GM12878 (cell line): Measurements from ENCODE around the gene CEP19. TPM values are rescaled to one million over a fixed set of nuclear protein-coding genes. Genes with fewer than 3 reads are reported as not detected.

ENCODE experiments used
- ATAC-seq: fragments of 200-7000 bp; cut with Tn5 transposase; 3 replicates; pipeline ENCODE4 v1.9.1; 2020; ENCODE audit warnings: mild to moderate bottlenecking, moderate library complexity
- BruUV-seq: library from RNA; stranded (reverse); fragments of 400-500 nt; replicated peaks from 2 replicates; lab custom pipeline; 2021; lab: Mats Ljungman, UMichigan
- CTCF ChIA-PET: fragments of 300-600 bp; sonication (Branson Sonifier 250); formaldehyde crosslinking; extraction: SDS; loops from one replicate; lab custom pipeline; 2021; ENCODE audit warnings: inconsistent platforms; lab: Yijun Ruan, JAX
- POLR2A ChIA-PET: fragments of 350-600 bp; formaldehyde crosslinking; extraction: SDS; loops from one replicate; lab custom pipeline; 2021; ENCODE audit warnings: inconsistent platforms; lab: Charles Lee
- RAD21 ChIA-PET: fragments of 300-600 bp; sonication (Branson Sonifier 250); formaldehyde crosslinking; loops from one replicate; lab custom pipeline; 2023; ENCODE audit warnings: antibody characterized with exemption; ENCODE audit not compliant: unreplicated experiment; lab: Charles Lee
- SMC1A ChIA-PET: fragments of 300-600 bp; sonication (Branson Sonifier 250); formaldehyde crosslinking; loops from one replicate; lab custom pipeline; 2023; ENCODE audit not compliant: unreplicated experiment, uncharacterized antibody; lab: Charles Lee
- DNase-seq: peaks from one replicate; pipeline ENCODE4 v3.0.0-alpha.2; 2011; ENCODE audit warnings: low read depth, low spot score
- FAIRE-seq: peaks from 3 replicates; lab custom pipeline; 2011; peaks lifted over from hg19 to GRCh38; lab: Jason Lieb, UNC
- H2AFZ ChIP-seq: 2 replicates; pipeline ENCODE4 v1.6.0; 2011; ENCODE audit warnings: low read depth, low read length, control low read depth; ENCODE audit not compliant: control insufficient read depth
- H3K27ac ChIP-seq: 2 replicates; pipeline ENCODE4 v1.5.1; 2011; ENCODE audit warnings: control low read depth; ENCODE audit not compliant: control insufficient read depth, insufficient read depth
- H3K27me3 ChIP-seq, 2 experiments: replicated peaks in 1 of 2; 2 replicates each; pipeline versions ENCODE4 v1.6.0 to v1.6.1; 2011; ENCODE audit warnings: low read length in 1 of 2; ENCODE audit not compliant: control insufficient read depth in 2 of 2, insufficient read depth in 2 of 2
- H3K36me3 ChIP-seq, 2 experiments: 2 replicates each; pipeline ENCODE4 v1.5.1; 2011; ENCODE audit warnings: low read length in 1 of 2; ENCODE audit not compliant: control insufficient read depth in 2 of 2, insufficient read depth in 2 of 2
- H3K4me1 ChIP-seq: 2 replicates; pipeline ENCODE4 v1.6.1; 2011; ENCODE audit warnings: mild to moderate bottlenecking, low read length, moderate library complexity, mixed read lengths; ENCODE audit not compliant: control insufficient read depth, insufficient read depth
- H3K4me2 ChIP-seq: 2 replicates; pipeline ENCODE4 v1.6.0; 2011; ENCODE audit warnings: control low read depth; ENCODE audit not compliant: control insufficient read depth, insufficient read depth
- H3K4me3 ChIP-seq: fragments of 200-600 bp; sonication (generic); 2 replicates; pipeline ENCODE4 v1.5.1; 2016
- H3K79me2 ChIP-seq: 2 replicates; pipeline ENCODE4 v1.6.0; 2011; ENCODE audit warnings: low read length; ENCODE audit not compliant: control insufficient read depth, insufficient read depth
- H3K9ac ChIP-seq: 2 replicates; pipeline ENCODE4 v1.8.0; 2011; ENCODE audit warnings: low read length, control low read depth, mixed read lengths; ENCODE audit not compliant: control insufficient read depth, insufficient read depth
- H3K9me3 ChIP-seq: replicated peaks from 3 replicates; pipeline ENCODE4 v1.5.1; 2011; ENCODE audit warnings: mild to moderate bottlenecking, low read length; ENCODE audit not compliant: control insufficient read depth, insufficient read depth
- H4K20me1 ChIP-seq: 2 replicates; pipeline ENCODE4 v1.6.0; 2011; ENCODE audit not compliant: control insufficient read depth, insufficient read depth
- BHLHE40 ChIP-seq, 2 experiments: fragments of 450-650 bp in 1 of 2; IDR thresholded peaks; 2 replicates each; pipeline ENCODE4 v1.6.1; 2011 to 2017; ENCODE audit warnings: low read depth in 2 of 2, borderline replicate concordance in 1 of 2, improper control_type of control experiment in 1 of 2, low read length in 1 of 2, mild to moderate bottlenecking in 1 of 2
- IKZF2 ChIP-seq, 2 experiments: fragments of 450-650 bp; IDR thresholded peaks; 2 replicates each; pipeline ENCODE4 v1.6.1; 2017; ENCODE audit warnings: mild to moderate bottlenecking in 2 of 2, moderate library complexity in 2 of 2
- KLF5 ChIP-seq: fragments of 450-650 bp; IDR thresholded peaks from 2 replicates; pipeline ENCODE4 v1.6.1; 2014; ENCODE audit warnings: mild to moderate bottlenecking; ENCODE audit not compliant: partially characterized antibody
- LARP7 ChIP-seq: fragments of 450-650 bp; IDR thresholded peaks from 2 replicates; pipeline ENCODE4 v1.6.1; 2017; ENCODE audit warnings: mild to moderate bottlenecking
- NFXL1 ChIP-seq: fragments of 450-650 bp; IDR thresholded peaks from 2 replicates; pipeline ENCODE4 v1.6.1; 2017; ENCODE audit warnings: antibody characterized with exemption, mild to moderate bottlenecking, borderline replicate concordance
- SMAD1 ChIP-seq: fragments of 450-650 bp; IDR thresholded peaks from 2 replicates; pipeline ENCODE4 v1.6.1; 2018; ENCODE audit warnings: mild to moderate bottlenecking, low read depth; ENCODE audit not compliant: partially characterized antibody
- SRF ChIP-seq, 2 experiments: IDR thresholded peaks; 2 replicates each; pipeline ENCODE4 v1.6.1; 2011; ENCODE audit warnings: low read depth in 2 of 2, low read length in 2 of 2, mild to moderate bottlenecking in 1 of 2, moderate library complexity in 1 of 2
- TBL1XR1 ChIP-seq: IDR thresholded peaks from 2 replicates; pipeline ENCODE4 v1.6.1; 2012; ENCODE audit warnings: low read depth, low read length, improper control_type of control experiment
- ZBTB33 ChIP-seq: fragments of 450-650 bp; IDR thresholded peaks from 2 replicates; pipeline ENCODE4 v1.6.1; 2017; ENCODE audit warnings: mild to moderate bottlenecking
- ZBTB4 ChIP-seq: fragments of 450-650 bp; formaldehyde crosslinking; IDR thresholded peaks from 2 replicates; pipeline ENCODE4 v1.4.0; 2022; ENCODE audit warnings: mild to moderate bottlenecking, moderate library complexity
- ZNF274 ChIP-seq: IDR thresholded peaks from one replicate; pipeline ENCODE4 v1.8.0; 2011; ENCODE audit not compliant: insufficient read length, insufficient read depth
- ZSCAN29 ChIP-seq: fragments of 450-650 bp; IDR thresholded peaks from 2 replicates; pipeline ENCODE4 v1.6.1; 2017; ENCODE audit warnings: mild to moderate bottlenecking, moderate library complexity
- WGBS: methylation state at CpG from one replicate; pipeline ENCODE4 v1.1.6; 2016; ENCODE audit warnings: low lambda C conversion rate; ENCODE audit not compliant: insufficient replicate concordance, insufficient coverage; ENCODE audit errors: missing lambda C conversion rate; 5-methylcytosine and 5-hydroxymethylcytosine counted together
- in situ Hi-C: fragments of 300-500 bp; cut with MboI; formaldehyde crosslinking; loops from 9 replicates; pipeline ENCODE4 v1.14.3; 2018; ENCODE audit warnings: mixed read lengths
- intact Hi-C: fragments of 100-400 bp; cut with micrococcal nuclease; formaldehyde crosslinking; loops from one replicate; pipeline ENCODE4 v1.14.2; 2022; ENCODE audit not compliant: unreplicated experiment
- polyA plus RNA-seq, 11 experiments: library from polyadenylated mRNA; depleted of rRNA in 4 of 11; unstranded in 6 of 11; stranded (reverse) in 5 of 11; fragments of >200 nt; fragmentation: Nextera tagmentation in 4 of 11; fragmentation: Illumina TruSeq in 1 of 11; extraction: Ambion mirVana in 4 of 11; extraction: Trizol in 1 of 11; gene quantifications; 1 replicate in 1 of 11; 2 replicates in 10 of 11; pipeline versions ENCODE4 v1.2.1 to v1.2.3, GENCODE V29; 2011 to 2016; ENCODE audit warnings: inconsistent platforms in 2 of 11, missing spikeins in 2 of 11, low read depth in 1 of 11
- total RNA-seq, 4 experiments: library from RNA; depleted of rRNA in 3 of 4; stranded (reverse); fragments of >200 nt in 3 of 4; fragmentation: Illumina TruSeq in 1 of 4; extraction: Trizol in 1 of 4; gene quantifications; 2 replicates each; pipeline versions ENCODE4 v1.2.1 to v1.2.3, GENCODE V29; 2013 to 2021

Gene CEP19
- total and polyA plus RNA-seq, 10 of the 15 experiments (the other 5 are each of a cell fraction or from before 2014, with no cell fraction given) = 1.9 to 5.9 (median 2.7) TPM

- ChIA-PET POLR2A (interaction anchor here (0.6 to 2.5 kb wide), 7 partner anchors 10 to 550 kb away, joined by 3 to 10 read pairs (median 3); no protein-coding TSS in a partner anchor), RAD21 (interaction anchor here (0.6 to 3.2 kb wide), 14 partner anchors 22 to 190 kb away, joined by 3 to 50 read pairs (median 3); partner anchors contain the start of genes NRROS and PAK2), CTCF (interaction anchor here (0.6 to 5.8 kb wide), 24 partner anchors 8 to 723 kb away, joined by 3 to 144 read pairs (median 4); partner anchors contain the start of genes NCBP2 and NRROS), SMC1A (interaction anchor here (0.6 to 5.0 kb wide), 17 partner anchors 13 to 434 kb away, joined by 3 to 72 read pairs (median 4); partner anchors contain the start of gene NRROS)
- H3K79me2 ChIP-seq = no peaks in the 10 kb centered on the region
- H3K4me1 ChIP-seq = no peaks in the 10 kb centered on the region; the same call in 1 of the 2 replicates
- no peaks in the 10 kb centered on the region for H3K27me3 ChIP-seq
- intact Hi-C loops = loop anchor here (1.0 to 2.0 kb wide), 4 partner anchors 41 to 156 kb away; no protein-coding TSS in a partner anchor
- FAIRE-seq = peak; percentile 92
- no TSS peak for BruUV-seq
- in situ Hi-C loops = loop anchor here (5.0 kb wide), 1 partner anchor 77 kb away; no protein-coding TSS in a partner anchor
- peak; percentile 98 for ATAC-seq
- no peaks in the 10 kb centered on the region; the same call in 2 of the 3 replicates for H3K9me3 ChIP-seq
- DNase-seq = peak; percentile 83
- no peaks in the 10 kb centered on the region for H4K20me1 ChIP-seq
- H3K4me3 ChIP-seq = no peak overlapping the region
- no peak overlapping the region for H3K9ac ChIP-seq
- H3K36me3 ChIP-seq = no peaks in the 10 kb centered on the region
- 20% methylated on average over 24 of the region's 24 CpGs for WGBS
- no peak overlapping the region for H3K27ac ChIP-seq
- no peak overlapping the region for H3K4me2 ChIP-seq
- H2AFZ ChIP-seq = peak overlapping the region; percentile 65
- TF ChIP-seq ZBTB4 (CRISPR knock-in tag) (no peak), NFXL1 (no peak), ZBTB33 (no peak), TBL1XR1 (peak; percentile 53), SRF (IDR thresholded peaks at IDR 0.05; ENCODE audit: low read depth in 2 of 2, low read length in 2 of 2) (no peak), KLF5 (no peak), IKZF2 (IDR thresholded peaks at IDR 0.05) (peak; percentile 90 to 91), LARP7 (no peak), SMAD1 (no peak), ZSCAN29 (no peak), BHLHE40 (IDR thresholded peaks at IDR 0.05; ENCODE audit: borderline replicate concordance in 1 of 2, low read depth in 2 of 2, low read length in 1 of 2) (peak; percentile 55 to 69; a peak in 2 of 4 replicates), ZNF274 (no peak)
Observed at GRCh38 chr3:196684548-196685407, 27.3 kb downstream of the CEP19 start.
